PC-3 (cell line): ENCODE measurements around the gene CCL16. TPM values are rescaled to one million over a fixed set of nuclear protein-coding genes. Genes with fewer than 3 reads are reported as not detected.

ENCODE experiments used
- ATAC-seq: fragments of 200-7000 bp; cut with Tn5 transposase; 2 replicates; pipeline ENCODE4 v1.9.1; 2020; ENCODE audit warnings: mild to moderate bottlenecking, moderate library complexity
- BruUV-seq: library from RNA; stranded (reverse); fragments of 400-500 nt; replicated peaks from 2 replicates; lab custom pipeline; 2021; lab: Mats Ljungman, UMichigan
- CTCF ChIA-PET: fragments of 300-600 bp; sonication (Branson Sonifier 250); formaldehyde crosslinking; loops from one replicate; lab custom pipeline; 2022; ENCODE audit warnings: antibody characterized with exemption; lab: Charles Lee
- POLR2A ChIA-PET: fragments of 300-600 bp; sonication (Branson Sonifier 250); formaldehyde crosslinking; loops from one replicate; lab custom pipeline; 2022; ENCODE audit warnings: antibody characterized with exemption; ENCODE audit not compliant: unreplicated experiment; lab: Charles Lee
- DNase-seq: peaks from one replicate; pipeline ENCODE4 v3.0.0-alpha.2; 2015
- H2AFZ ChIP-seq: fragments of 300-600 bp; sonication (generic); 2 replicates; pipeline ENCODE4 v1.6.0; 2016; ENCODE audit warnings: antibody characterized with exemption, low read length
- H3F3A ChIP-seq: fragments of 300-600 bp; sonication (generic); one replicate; pipeline ENCODE4 v1.6.0; 2017; ENCODE audit warnings: antibody characterized with exemption, low read length, control low read depth, mild to moderate bottlenecking; ENCODE audit not compliant: unreplicated experiment
- H3K27ac ChIP-seq: fragments of 300-600 bp; sonication (generic); 2 replicates; pipeline ENCODE4 v1.5.1; 2016; ENCODE audit warnings: mild to moderate bottlenecking, low read length
- H3K27me3 ChIP-seq: fragments of 300-600 bp; sonication (generic); 2 replicates; pipeline ENCODE4 v1.6.1; 2016; ENCODE audit warnings: low read length, mixed read lengths
- H3K36me3 ChIP-seq: fragments of 300-600 bp; sonication (generic); 2 replicates; pipeline ENCODE4 v1.6.1; 2016; ENCODE audit warnings: low read depth, mixed run types, low read length, mixed read lengths
- H3K4me1 ChIP-seq: fragments of 300-600 bp; sonication (generic); 2 replicates; pipeline ENCODE4 v1.5.1; 2016; ENCODE audit warnings: low read length; ENCODE audit not compliant: insufficient read depth
- H3K4me2 ChIP-seq: fragments of 300-600 bp; sonication (generic); 2 replicates; pipeline ENCODE4 v1.6.0; 2016; ENCODE audit warnings: low read length
- H3K4me3 ChIP-seq: fragments of 300-600 bp; sonication (generic); 2 replicates; pipeline ENCODE4 v1.5.1; 2016; ENCODE audit warnings: mild to moderate bottlenecking, low read length, mixed read lengths
- H3K79me2 ChIP-seq: fragments of 300-600 bp; sonication (generic); 2 replicates; pipeline ENCODE4 v1.6.1; 2017; ENCODE audit warnings: low read length, mixed read lengths
- H3K9ac ChIP-seq: fragments of 300-600 bp; sonication (generic); 2 replicates; pipeline ENCODE4 v1.6.0; 2016; ENCODE audit warnings: mild to moderate bottlenecking, low read length
- H3K9me2 ChIP-seq: fragments of 300-600 bp; sonication (generic); replicated peaks from 2 replicates; pipeline ENCODE4 v1.6.1; 2016; ENCODE audit warnings: mixed run types, low read length, mixed read lengths
- H3K9me3 ChIP-seq: fragments of 300-600 bp; sonication (generic); 2 replicates; pipeline ENCODE4 v1.6.1; 2016; ENCODE audit warnings: low read length, mixed read lengths
- H4K20me1 ChIP-seq: fragments of 300-600 bp; sonication (generic); 2 replicates; pipeline ENCODE4 v1.6.1; 2016; ENCODE audit warnings: low read length, mixed read lengths
- CTCF ChIP-seq: fragments of 300-600 bp; sonication (generic); conservative IDR thresholded peaks from 2 replicates; pipeline ENCODE4 v1.5.1; 2017; ENCODE audit warnings: antibody characterized with exemption, low read depth, mild to moderate bottlenecking, low read length
- EZH2 ChIP-seq: fragments of 300-600 bp; sonication (generic); IDR thresholded peaks from one replicate; pipeline ENCODE4 v1.6.1; 2017; ENCODE audit warnings: antibody characterized with exemption, mild to moderate bottlenecking, low read length; ENCODE audit not compliant: unreplicated experiment
- EZH2phosphoT487 ChIP-seq: fragments of 300-600 bp; sonication (generic); IDR thresholded peaks from 2 replicates; pipeline ENCODE4 v1.6.1; 2018; ENCODE audit warnings: mild to moderate bottlenecking, antibody characterized with exemption, low read length, borderline replicate concordance
- intact Hi-C: fragments of 100-400 bp; cut with micrococcal nuclease; formaldehyde crosslinking; loops from 2 replicates; pipeline ENCODE4 v1.9.0; 2023
- total RNA-seq: library from RNA; depleted of rRNA; stranded (reverse); fragments of >200 nt; gene quantifications from 2 replicates; pipeline ENCODE4 v1.2.3, GENCODE V29; 2014

The CCL16 gene
- total RNA-seq, 1 experiment from 2014 or later = not detected

- Histone ChIP-seq H2AFZ (no peak overlapping the region), H4K20me1 (no peaks in the 10 kb centered on the region), H3K36me3 (no peaks in the 10 kb centered on the region), H3K9me2 (no peaks in the 10 kb centered on the region), H3K4me3 (no peak overlapping the region), H3K4me2 (no peak overlapping the region), H3F3A (no peaks in the 10 kb centered on the region), H3K4me1 (no peaks in the 10 kb centered on the region), H3K9me3 (no peaks in the 10 kb centered on the region), H3K27ac (no peak overlapping the region), H3K9ac (no peak overlapping the region), H3K27me3 (no peaks in the 10 kb centered on the region), H3K79me2 (no peaks in the 10 kb centered on the region)
- TF ChIP-seq CTCF (no peak), EZH2 (no peak), EZH2phosphoT487 (no peak)
- DNase-seq (no peak), ATAC-seq (no peak; the same call in 1 of the 2 replicates)
- ChIA-PET CTCF (no interaction called here), POLR2A (no interaction called here)
- intact Hi-C loops = no loop called here
- no TSS peak for BruUV-seq
These were observed 8.4 kb downstream of the CCL16 start for GRCh38 chr17:35972945-35973332.

GRCh38 chr17:35972535-35972934, 8.8 kb downstream of the CCL16 start:
- H3K4me3 ChIP-seq = no peak overlapping the region
- no peak for DNase-seq
- H3K9me3 ChIP-seq = no peaks in the 10 kb centered on the region
- CTCF ChIA-PET = interaction anchor here (0.6 kb wide), 1 partner anchor 96 kb away, joined by 3 read pairs; no protein-coding TSS in a partner anchor
- POLR2A ChIA-PET = no interaction called here
- no peak overlapping the region for H3K9ac ChIP-seq
- H3K27ac ChIP-seq = no peak overlapping the region
- ATAC-seq = no peak
- no peaks in the 10 kb centered on the region for H3K36me3 ChIP-seq
- H3K27me3 ChIP-seq = no peaks in the 10 kb centered on the region
- no peaks in the 10 kb centered on the region for H3K9me2 ChIP-seq
- TF ChIP-seq CTCF = no peak
- TF ChIP-seq EZH2phosphoT487 = no peak
- TF ChIP-seq EZH2 = no peak
- BruUV-seq = no TSS peak
- H3F3A ChIP-seq = no peaks in the 10 kb centered on the region
- H3K4me2 ChIP-seq = no peak overlapping the region
- H4K20me1 ChIP-seq = no peaks in the 10 kb centered on the region
- H2AFZ ChIP-seq = no peak overlapping the region
- H3K79me2 ChIP-seq = no peaks in the 10 kb centered on the region
- intact Hi-C loops = no loop called here
- H3K4me1 ChIP-seq = no peaks in the 10 kb centered on the region

GRCh38 chr17:35972066-35972465, 9.2 kb downstream of the CCL16 start:
- ChIA-PET POLR2A (no interaction called here), CTCF (interaction anchor here (0.6 kb wide), 1 partner anchor 97 kb away, joined by 3 read pairs; no protein-coding TSS in a partner anchor)
- no TSS peak for BruUV-seq
- no peaks in the 10 kb centered on the region for H3F3A ChIP-seq
- no peak overlapping the region for H3K9ac ChIP-seq
- H4K20me1 ChIP-seq = no peaks in the 10 kb centered on the region
- H3K79me2 ChIP-seq = no peaks in the 10 kb centered on the region
- H3K9me2 ChIP-seq = no peaks in the 10 kb centered on the region
- intact Hi-C loops = no loop called here
- H3K36me3 ChIP-seq = no peaks in the 10 kb centered on the region
- H3K4me3 ChIP-seq = no peak overlapping the region
- H3K4me1 ChIP-seq = no peaks in the 10 kb centered on the region
- no peak overlapping the region for H3K27ac ChIP-seq
- H3K4me2 ChIP-seq = no peak overlapping the region
- H2AFZ ChIP-seq = no peak overlapping the region
- no peaks in the 10 kb centered on the region for H3K9me3 ChIP-seq
- no peak for DNase-seq
- H3K27me3 ChIP-seq = no peaks in the 10 kb centered on the region
- ATAC-seq = no peak
- TF ChIP-seq EZH2 (no peak), CTCF (no peak), EZH2phosphoT487 (no peak)
